GM13977 (cell line): ENCODE measurements around the gene DNAAF8.

ENCODE experiments used
- DNase-seq: peaks from one replicate; pipeline ENCODE4 v3.0.0; 2012; ENCODE audit warnings: low spot score
- CTCF ChIP-seq: IDR thresholded peaks from 2 replicates; pipeline ENCODE4 v1.5.1; 2012; ENCODE audit warnings: mild to moderate bottlenecking, control low read depth; ENCODE audit not compliant: insufficient read depth; ENCODE audit errors: extremely low read depth, missing control alignments
- in situ Hi-C: fragments of 300-500 bp; cut with MboI; formaldehyde crosslinking; loops from one replicate; pipeline ENCODE4 v1.12.0; 2022; ENCODE audit warnings: low sequenced_read_pairs, low pct_unique_long_range_greater_than_20kb, mixed read lengths, inconsistent platforms; ENCODE audit not compliant: unreplicated experiment

The DNAAF8 gene

GRCh38 chr16:4687946-4688673 is 46.2 kb upstream of the DNAAF8 start:
- no peak for TF ChIP-seq CTCF
- DNase-seq = no peak

DNA sequence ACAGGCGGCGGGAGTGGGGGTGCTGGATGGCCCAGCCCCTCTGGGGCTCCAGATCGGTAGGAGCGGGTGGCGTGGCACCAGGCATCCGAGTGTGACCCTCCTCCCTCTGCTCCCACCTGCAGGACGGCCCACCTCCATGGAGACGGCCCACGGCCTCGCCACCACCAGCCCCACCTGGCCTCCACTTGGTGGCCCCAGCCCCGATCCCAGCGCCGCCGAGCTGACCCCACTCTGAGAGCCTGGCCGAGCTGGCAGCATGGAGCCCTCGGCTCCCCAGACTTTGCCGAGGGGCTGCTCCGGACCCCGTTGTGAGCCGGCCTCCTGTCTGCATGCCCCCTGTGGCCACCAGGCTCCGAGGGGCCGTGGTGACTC is 45.7 kb upstream of the DNAAF8 start:
- no peak for TF ChIP-seq CTCF
- DNase-seq = no peak
- in situ Hi-C loops = no loop called here

More at GRCh38 chr16:4687946-4688673, 46.2 kb upstream of the DNAAF8 start:
- in situ Hi-C loops = no loop called here

GRCh38 chr16:4689091-4689671 is 45.2 kb upstream of the DNAAF8 start:
- no peak for DNase-seq
- in situ Hi-C loops = no loop called here
- no peak for TF ChIP-seq CTCF

DNA sequence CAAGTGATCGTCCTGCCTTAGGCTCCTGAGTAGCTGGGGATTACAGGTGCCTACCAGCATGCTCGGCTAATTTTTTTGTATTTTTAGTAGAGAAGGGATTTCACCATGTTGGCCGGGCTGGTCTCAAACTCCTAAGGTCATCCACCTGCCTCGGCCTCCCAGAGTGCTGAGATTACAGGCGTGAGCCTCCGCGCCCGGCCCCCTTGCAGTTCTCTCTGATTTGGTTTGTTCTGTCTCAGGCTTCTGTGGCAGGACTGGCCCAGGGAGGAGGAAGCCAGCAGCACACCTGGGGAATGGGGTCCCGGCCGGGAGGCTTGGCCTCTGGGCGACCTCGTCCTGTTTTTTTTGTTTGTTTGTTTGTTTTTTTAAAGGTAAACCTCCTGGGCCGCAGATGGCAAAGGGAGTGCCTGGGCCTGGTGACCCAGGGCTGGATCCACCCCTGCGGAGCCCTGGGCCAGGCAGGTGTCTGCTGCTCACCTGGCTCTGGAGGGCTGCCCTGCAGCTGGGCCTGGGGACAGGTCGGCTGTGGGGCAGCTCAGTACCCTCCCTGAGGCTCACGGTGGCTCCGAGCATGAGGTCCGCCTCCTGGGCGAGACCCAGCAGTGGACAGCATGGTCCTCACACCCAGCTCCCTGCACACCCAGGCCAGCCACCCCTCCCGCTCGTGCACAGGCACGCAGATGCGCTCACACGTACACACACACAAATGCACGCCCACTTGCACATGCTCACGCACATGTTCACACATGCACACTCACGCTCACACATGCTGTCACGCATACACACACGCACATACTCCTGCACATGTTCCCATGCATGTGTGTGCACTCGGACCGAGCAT is 44.3 kb upstream of the DNAAF8 start:
- in situ Hi-C loops = no loop called here
- no peak for DNase-seq
- TF ChIP-seq CTCF = no peak

DNA sequence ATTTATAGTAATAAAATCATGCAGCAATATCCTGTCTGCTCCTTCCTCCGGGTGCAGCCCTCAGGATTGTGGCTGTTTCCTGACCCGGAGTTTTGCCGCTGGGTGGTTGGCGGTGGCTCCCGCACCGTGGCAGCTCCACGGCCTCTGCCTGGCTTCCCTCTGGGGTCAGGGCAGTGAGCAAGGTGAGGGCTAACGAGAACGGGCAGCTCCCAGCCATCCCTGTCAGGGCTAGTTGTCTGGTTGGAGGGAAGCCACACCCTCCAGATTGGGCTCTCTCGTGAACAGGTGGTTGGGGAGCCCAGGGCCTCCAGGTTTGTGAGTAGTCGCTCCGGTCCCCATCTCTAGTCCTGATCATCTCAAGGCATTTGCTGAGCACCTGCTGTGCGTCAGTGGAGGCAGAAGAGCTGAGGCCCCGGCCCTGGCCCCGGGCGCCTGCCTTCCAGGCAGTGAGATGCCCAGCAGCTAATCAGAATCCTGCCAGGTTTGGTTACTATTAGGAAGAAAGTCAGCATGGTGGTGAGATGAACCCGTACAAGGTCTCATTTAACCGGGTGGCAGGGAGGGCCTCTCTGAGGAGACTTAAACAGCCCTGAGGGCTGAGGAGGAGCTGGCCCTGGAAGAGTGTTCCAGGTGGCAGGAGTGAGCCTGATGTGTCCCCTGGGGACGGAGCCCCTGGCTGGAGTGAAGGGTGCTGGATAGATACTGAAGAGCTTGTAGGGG is 43.2 kb upstream of the DNAAF8 start:
- in situ Hi-C loops = no loop called here
- TF ChIP-seq CTCF = no peak
- DNase-seq = no peak
